Stimulated activated CD8-positive, alpha-beta memory T cell treated with anti-CD3 and anti-CD28 coated beads, Interleukin-7, amount 100 ng/mL, for 24 hours (primary cell): ENCODE data around the gene RNF144A.

Source experiments
- DNase-seq: peaks from one replicate; pipeline ENCODE4 v3.0.0-alpha.2; 2020; ENCODE audit warnings: low read depth

RNF144A gene

GRCh38 chr2:7083580-7084509 lies 166.6 kb downstream of the RNF144A start:
- no peak for DNase-seq

GRCh38 chr2:7084601-7085000 lies 167.4 kb downstream of the RNF144A start:
- DNase-seq, result no peak

- DNase-seq, result no peak
Measured at GRCh38 chr2:7089284-7089683, 172.1 kb downstream of the RNF144A start.

- DNase-seq, result no peak
Measured at GRCh38 chr2:7089898-7090510, 172.8 kb downstream of the RNF144A start.

- DNase-seq, result no peak
Measured at GRCh38 chr2:7093376-7093775, 176.2 kb downstream of the RNF144A start.
